ENCODE data around the gene SLC2A1. TPM values are rescaled to one million over a fixed set of nuclear protein-coding genes. Genes with fewer than 3 reads are reported as not detected.

SLC2A1 gene
- total and polyA plus RNA-seq, 9 of the 15 experiments (the other 6 are each of a cell fraction or from before 2014, with no cell fraction given): 12.6 to 153 (median 48.0) TPM

GRCh38 chr1:42966688-42967612, 8.3 kb upstream of the SLC2A1 start (continued):
- no peak for TF ChIP-seq TEAD2 (tag; IDR thresholded peaks at IDR 0.05)
- no peak for TF ChIP-seq EWSR1 (IDR thresholded peaks at IDR 0.05; ENCODE audit: borderline replicate concordance, low read depth, partially characterized antibody)
- no peak for TF ChIP-seq ATF1 (CRISPR knock-in tag; IDR thresholded peaks at IDR 0.05)
- 0 out of 2 replicates have a peak, but pooled peaks have one; percentile 57 for TF ChIP-seq ATF1 (tag; IDR thresholded peaks at IDR 0.05)
- peak; percentile 61 for TF ChIP-seq NEUROD1 (IDR thresholded peaks at IDR 0.05; ENCODE audit: borderline replicate concordance, low read depth, low read length, partially characterized antibody)
- no peak for TF ChIP-seq SAFB2 (IDR thresholded peaks at IDR 0.05; ENCODE audit: borderline replicate concordance, low read depth, low read length, severe bottlenecking)
- no peak for TF ChIP-seq THRB (CRISPR knock-in tag; conservative IDR thresholded peaks at IDR 0.05)
- TF ChIP-seq ZZZ3 (IDR thresholded peaks at IDR 0.05): no peak
- no peak for TF ChIP-seq RFX5 (IDR thresholded peaks at IDR 0.05; ENCODE audit: low read depth, low read length)
- peak; percentile 52; the same call in 1 of the 2 replicates for TF ChIP-seq ZNF584 (CRISPR knock-in tag; IDR thresholded peaks at IDR 0.05; ENCODE audit: low read depth)
- peak; percentile 30; the same call in 1 of the 2 replicates for TF ChIP-seq HINFP (tag; conservative IDR thresholded peaks at IDR 0.05; ENCODE audit: low read depth)
- no peak for TF ChIP-seq ZNF354B (CRISPR knock-in tag; IDR thresholded peaks at IDR 0.05)
- no peak for TF ChIP-seq MEF2A (IDR thresholded peaks at IDR 0.05; ENCODE audit: control insufficient read depth, low read depth, low read length)
- no peak for TF ChIP-seq ETS2 (tag; IDR thresholded peaks at IDR 0.05; ENCODE audit: borderline replicate concordance, poor library complexity, severe bottlenecking)
- TF ChIP-seq NCOA1 (IDR thresholded peaks at IDR 0.05; ENCODE audit: low read depth): no peak
- TF ChIP-seq ARID4B (CRISPR knock-in tag; IDR thresholded peaks at IDR 0.05): no peak
- peak; percentile 15; the same call in 1 of the 2 replicates for TF ChIP-seq EHMT2 (IDR thresholded peaks at IDR 0.05)
- TF ChIP-seq ZFPM2 (CRISPR knock-in tag; IDR thresholded peaks at IDR 0.05): no peak
- peak; percentile 57; the same call in 1 of the 2 replicates for TF ChIP-seq SMARCA5 (IDR thresholded peaks at IDR 0.05)
- TF ChIP-seq NR3C1 (CRISPR knock-in tag; IDR thresholded peaks at IDR 0.05): no peak
- TF ChIP-seq ARNT (IDR thresholded peaks at IDR 0.05): peak; percentile 12 to 72; a peak in 2 of 4 replicates
- TF ChIP-seq FOSL1 (tag; conservative IDR thresholded peaks at IDR 0.05): peak; percentile 99
